Measurements from ENCODE around the gene HS6ST1. TPM values are rescaled to one million over a fixed set of nuclear protein-coding genes. Genes with fewer than 3 reads are reported as not detected.

The HS6ST1 gene
- total and polyA plus RNA-seq, 2 donors (not counting 1 experiment from before 2014, with no cell fraction given), result 7.8 to 22.7 TPM

DNA sequence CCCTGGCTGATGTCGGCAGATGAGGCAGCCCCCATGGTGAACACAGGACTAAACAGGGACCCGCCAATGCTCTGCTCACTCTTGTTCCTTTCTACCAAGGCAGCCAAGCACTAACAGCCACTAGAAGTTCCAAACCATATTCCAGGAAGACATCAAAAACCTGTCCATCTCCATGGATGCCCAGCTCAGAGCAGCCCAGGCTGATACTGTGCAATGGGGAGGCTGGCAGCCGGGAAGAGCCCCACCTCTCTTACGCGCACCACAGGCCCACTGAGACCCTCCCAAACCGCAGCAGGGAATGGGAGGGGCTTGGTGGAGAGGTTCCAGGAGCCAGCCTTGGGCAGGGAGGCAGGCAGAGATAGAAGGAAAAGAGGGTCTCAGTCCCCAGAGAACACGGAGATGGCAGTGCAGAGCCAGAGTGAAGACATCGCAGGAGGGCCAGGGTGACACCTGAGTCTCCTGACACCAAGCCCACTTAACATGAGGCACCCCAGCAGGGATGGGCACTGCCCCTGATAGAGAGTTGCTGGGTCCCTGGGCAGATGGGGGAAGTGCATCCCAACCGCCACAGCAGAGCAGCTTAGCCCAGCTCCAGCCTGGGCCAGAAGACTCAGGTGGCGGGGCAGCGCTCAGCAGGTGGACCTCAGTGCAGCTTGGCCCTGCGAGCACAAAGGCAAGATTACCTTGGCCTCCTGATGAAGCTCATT is 3.4 kb downstream of the HS6ST1 start:
- intact Hi-C loops (cut with micrococcal nuclease), result loop anchor here (5.0 to 10.0 kb wide), 3 partner anchors 223 to 1870 kb away; partner anchors contain the start of genes MZT2B, SAP130, SMPD4 and UGGT1
- Mint-ChIP-seq H3K4me3 (peak overlapping the region; percentile 41), H3K9me3 (ENCODE audit: insufficient read depth) (no peaks in the 10 kb centered on the region), H3K27ac (peak overlapping the region; percentile 26), H3K4me1 (peaks cover 42% of the 10 kb centered on the region), H3K27me3 (no peaks in the 10 kb centered on the region)
- Histone ChIP-seq H3K4me1 (ENCODE audit: control insufficient read depth in 2 of 2, insufficient read depth in 2 of 2, low read length in 2 of 2) (peaks cover 20 to 34% of the 10 kb centered on the region in 2 donors), H3K27me3 (replicated peaks in 1 of 4; ENCODE audit: control extremely low read depth in 1 of 4, control insufficient read depth in 3 of 4, insufficient read depth in 4 of 4, low read length in 3 of 4) (peaks cover 0 to 4% (median 0%) of the 10 kb centered on the region in 4 experiments), H3K79me2 (ENCODE audit: control insufficient read depth, insufficient read depth, low read length) (peaks cover 75% of the 10 kb centered on the region), H3K4me2 (replicated peaks; ENCODE audit: low read depth, low read length, poor library complexity, severe bottlenecking) (peak overlapping the region; percentile 8), H3K9ac (ENCODE audit: low read length) (no peak overlapping the region), H4K20me1 (ENCODE audit: control insufficient read depth, insufficient read depth, low read length, poor library complexity, severe bottlenecking) (peaks cover 79% of the 10 kb centered on the region), H3K27ac (ENCODE audit: low read length in 2 of 2) (no peak overlapping the region), H3K9me3 (ENCODE audit: control extremely low read depth in 1 of 3, control insufficient read depth in 2 of 3, insufficient read depth in 1 of 3, low read length in 2 of 3) (no peaks in the 10 kb centered on the region), H2AFZ (ENCODE audit: insufficient read depth, low read depth, low read length, poor library complexity, severe bottlenecking) (no peak overlapping the region), H3K4me3 (ENCODE audit: control extremely low read depth in 1 of 5, extremely low read depth in 1 of 5, insufficient read depth in 1 of 5, low read depth in 2 of 5, low read length in 4 of 5) (no peak overlapping the region), H3K36me3 (replicated peaks in 1 of 2; ENCODE audit: control extremely low read depth in 1 of 2, control insufficient read depth in 1 of 2, extremely low read depth in 1 of 2, insufficient read depth in 2 of 2, low read length in 1 of 2) (peaks cover 0 to 16% of the 10 kb centered on the region in 2 experiments)
- WGBS (ENCODE audit: insufficient coverage), result 95% methylated on average over 11 of the region's 12 CpGs
- POLR2A ChIA-PET, result no interaction called here
- peak; percentile 8 for DNase-seq
- no peak for TF ChIP-seq EZH2 (IDR thresholded peaks at IDR 0.05; ENCODE audit: borderline replicate concordance, insufficient read depth, low read depth, low read length, poor library complexity, severe bottlenecking)
- TF ChIP-seq, protein P1, sequence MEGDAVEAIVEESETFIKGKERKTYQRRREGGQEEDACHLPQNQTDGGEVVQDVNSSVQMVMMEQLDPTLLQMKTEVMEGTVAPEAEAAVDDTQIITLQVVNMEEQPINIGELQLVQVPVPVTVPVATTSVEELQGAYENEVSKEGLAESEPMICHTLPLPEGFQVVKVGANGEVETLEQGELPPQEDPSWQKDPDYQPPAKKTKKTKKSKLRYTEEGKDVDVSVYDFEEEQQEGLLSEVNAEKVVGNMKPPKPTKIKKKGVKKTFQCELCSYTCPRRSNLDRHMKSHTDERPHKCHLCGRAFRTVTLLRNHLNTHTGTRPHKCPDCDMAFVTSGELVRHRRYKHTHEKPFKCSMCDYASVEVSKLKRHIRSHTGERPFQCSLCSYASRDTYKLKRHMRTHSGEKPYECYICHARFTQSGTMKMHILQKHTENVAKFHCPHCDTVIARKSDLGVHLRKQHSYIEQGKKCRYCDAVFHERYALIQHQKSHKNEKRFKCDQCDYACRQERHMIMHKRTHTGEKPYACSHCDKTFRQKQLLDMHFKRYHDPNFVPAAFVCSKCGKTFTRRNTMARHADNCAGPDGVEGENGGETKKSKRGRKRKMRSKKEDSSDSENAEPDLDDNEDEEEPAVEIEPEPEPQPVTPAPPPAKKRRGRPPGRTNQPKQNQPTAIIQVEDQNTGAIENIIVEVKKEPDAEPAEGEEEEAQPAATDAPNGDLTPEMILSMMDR (IDR thresholded peaks at IDR 0.05), result no peak
- ATAC-seq (ENCODE audit: low read depth), result no peak
- CTCF ChIA-PET, result no interaction called here

Data from B cell (primary cell).